Measurements from ENCODE around the gene GIGYF2.
A peak's percentile ranks its signal among the peaks of the same experiment; 100 is the strongest.

The GIGYF2 gene

DNA sequence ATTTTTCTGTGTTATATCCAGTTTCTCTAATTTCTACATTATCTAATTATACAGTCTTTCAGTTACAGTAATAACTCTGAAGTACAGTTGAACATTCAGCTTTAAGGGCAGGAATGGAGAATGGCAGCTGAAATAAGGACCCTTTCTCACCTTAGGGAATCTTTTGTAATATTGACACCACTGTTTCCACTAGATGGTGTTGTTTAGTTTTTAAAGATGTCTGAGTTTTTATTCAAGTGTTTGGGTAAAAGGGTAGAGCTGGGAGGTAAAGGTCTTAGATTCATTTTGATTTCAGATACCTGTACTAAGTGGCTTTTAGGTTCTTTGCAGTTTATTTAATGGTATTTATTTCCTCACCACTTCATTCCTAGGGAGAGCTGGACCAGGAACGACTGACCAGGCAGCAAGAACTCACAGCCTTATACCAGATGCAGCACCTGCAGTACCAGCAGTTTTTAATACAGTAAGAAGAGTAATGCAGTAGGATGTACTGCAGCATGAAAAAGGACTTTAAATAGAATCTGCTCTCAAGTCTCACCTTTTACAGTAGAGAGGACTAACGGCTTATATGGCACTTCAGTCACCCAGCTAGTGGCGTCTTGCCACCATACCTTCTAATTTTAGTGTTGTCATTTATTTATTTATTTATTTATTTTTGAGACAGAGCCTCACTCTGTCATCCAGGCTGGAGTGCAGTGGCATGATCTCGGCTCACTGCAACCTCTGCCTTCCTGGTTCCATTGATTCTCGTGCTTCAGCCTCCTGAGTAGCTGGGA is 112.4 kb downstream of the GIGYF2 start:
- Histone ChIP-seq H4K20me1 (ENCODE audit: insufficient read depth, low read length) (no peaks in the 10 kb centered on the region; the same call in 1 of the 2 replicates), H3K4me1 (ENCODE audit: insufficient read depth, low read length) (no peaks in the 10 kb centered on the region), H3K9me3 (ENCODE audit: insufficient read depth, low read length, severe bottlenecking) (no peaks in the 10 kb centered on the region), H3K27me3 (ENCODE audit: insufficient read depth, low read length, poor library complexity) (no peaks in the 10 kb centered on the region), H3K36me3 (ENCODE audit: insufficient read depth, low read length) (peaks cover 88% of the 10 kb centered on the region), H3K9ac (ENCODE audit: low read depth, low read length) (no peak overlapping the region), H3K27ac (ENCODE audit: low read length) (no peak overlapping the region), H3K4me3 (ENCODE audit: low read depth in 1 of 2, low read length in 2 of 2) (no peak overlapping the region), H2AFZ (ENCODE audit: low read depth, low read length) (no peak overlapping the region), H3K79me2 (ENCODE audit: insufficient read depth, low read length) (no peaks in the 10 kb centered on the region; the same call in 1 of the 2 replicates), H3K4me2 (ENCODE audit: insufficient read depth, low read length) (no peak overlapping the region)
- DNase-seq: no peak
- no peak for TF ChIP-seq EZH2 (IDR thresholded peaks at IDR 0.05; ENCODE audit: borderline replicate concordance, low read depth, low read length, severe bottlenecking)
- TF ChIP-seq, protein P1, sequence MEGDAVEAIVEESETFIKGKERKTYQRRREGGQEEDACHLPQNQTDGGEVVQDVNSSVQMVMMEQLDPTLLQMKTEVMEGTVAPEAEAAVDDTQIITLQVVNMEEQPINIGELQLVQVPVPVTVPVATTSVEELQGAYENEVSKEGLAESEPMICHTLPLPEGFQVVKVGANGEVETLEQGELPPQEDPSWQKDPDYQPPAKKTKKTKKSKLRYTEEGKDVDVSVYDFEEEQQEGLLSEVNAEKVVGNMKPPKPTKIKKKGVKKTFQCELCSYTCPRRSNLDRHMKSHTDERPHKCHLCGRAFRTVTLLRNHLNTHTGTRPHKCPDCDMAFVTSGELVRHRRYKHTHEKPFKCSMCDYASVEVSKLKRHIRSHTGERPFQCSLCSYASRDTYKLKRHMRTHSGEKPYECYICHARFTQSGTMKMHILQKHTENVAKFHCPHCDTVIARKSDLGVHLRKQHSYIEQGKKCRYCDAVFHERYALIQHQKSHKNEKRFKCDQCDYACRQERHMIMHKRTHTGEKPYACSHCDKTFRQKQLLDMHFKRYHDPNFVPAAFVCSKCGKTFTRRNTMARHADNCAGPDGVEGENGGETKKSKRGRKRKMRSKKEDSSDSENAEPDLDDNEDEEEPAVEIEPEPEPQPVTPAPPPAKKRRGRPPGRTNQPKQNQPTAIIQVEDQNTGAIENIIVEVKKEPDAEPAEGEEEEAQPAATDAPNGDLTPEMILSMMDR (IDR thresholded peaks at IDR 0.05; ENCODE audit: borderline replicate concordance, extremely low read depth, low read length, poor library complexity, severe bottlenecking): peak; percentile 22
- no peak for ATAC-seq (ENCODE audit: insufficient read depth, low read depth)

- Histone ChIP-seq H3K9ac (ENCODE audit: low read depth, low read length) (no peak overlapping the region), H2AFZ (ENCODE audit: low read depth, low read length) (no peak overlapping the region), H3K4me3 (ENCODE audit: low read depth in 1 of 2, low read length in 2 of 2) (no peak overlapping the region), H3K4me2 (ENCODE audit: insufficient read depth, low read length) (no peak overlapping the region), H3K27me3 (ENCODE audit: insufficient read depth, low read length, poor library complexity) (no peaks in the 10 kb centered on the region), H3K27ac (ENCODE audit: low read length) (no peak overlapping the region), H3K79me2 (ENCODE audit: insufficient read depth, low read length) (no peaks in the 10 kb centered on the region), H3K9me3 (ENCODE audit: insufficient read depth, low read length, severe bottlenecking) (no peaks in the 10 kb centered on the region), H3K36me3 (ENCODE audit: insufficient read depth, low read length) (peaks cover 93% of the 10 kb centered on the region), H4K20me1 (ENCODE audit: insufficient read depth, low read length) (no peaks in the 10 kb centered on the region; the same call in 1 of the 2 replicates), H3K4me1 (ENCODE audit: insufficient read depth, low read length) (no peaks in the 10 kb centered on the region)
- no peak for TF ChIP-seq EZH2 (IDR thresholded peaks at IDR 0.05; ENCODE audit: borderline replicate concordance, low read depth, low read length, severe bottlenecking)
- TF ChIP-seq, protein P1 (IDR thresholded peaks at IDR 0.05; ENCODE audit: borderline replicate concordance, extremely low read depth, low read length, poor library complexity, severe bottlenecking): no peak
- ATAC-seq (ENCODE audit: insufficient read depth, low read depth) (no peak), DNase-seq (no peak)
Measured at GRCh38 chr2:232810444-232810843, 113.3 kb downstream of the GIGYF2 start.

DNA sequence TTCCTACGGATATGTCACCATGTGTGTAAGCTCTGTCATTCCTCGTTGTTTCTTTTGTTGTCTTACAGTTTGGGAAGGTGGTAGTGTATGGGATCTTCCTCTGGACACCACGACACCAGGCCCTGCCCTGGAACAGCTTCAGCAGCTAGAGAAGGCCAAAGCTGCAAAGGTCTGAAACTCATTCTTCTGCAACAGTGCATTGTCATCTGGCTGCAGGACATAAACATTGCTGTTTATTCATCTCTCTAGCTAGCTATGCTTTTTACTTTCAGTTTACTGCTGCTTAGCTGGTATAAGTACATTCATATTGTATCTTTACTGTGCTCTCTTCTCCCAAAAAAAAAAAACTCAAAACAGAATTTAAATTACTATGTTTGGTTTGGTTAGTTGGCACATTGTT is 118.4 kb downstream of the GIGYF2 start:
- Histone ChIP-seq H3K27ac (ENCODE audit: low read length) (no peak overlapping the region), H3K4me2 (ENCODE audit: insufficient read depth, low read length) (no peak overlapping the region), H3K27me3 (ENCODE audit: insufficient read depth, low read length, poor library complexity) (no peaks in the 10 kb centered on the region), H3K79me2 (ENCODE audit: insufficient read depth, low read length) (no peaks in the 10 kb centered on the region), H4K20me1 (ENCODE audit: insufficient read depth, low read length) (no peaks in the 10 kb centered on the region; the same call in 1 of the 2 replicates), H3K36me3 (ENCODE audit: insufficient read depth, low read length) (peaks cover 93% of the 10 kb centered on the region), H3K9me3 (ENCODE audit: insufficient read depth, low read length, severe bottlenecking) (no peaks in the 10 kb centered on the region), H3K4me1 (ENCODE audit: insufficient read depth, low read length) (no peaks in the 10 kb centered on the region), H2AFZ (ENCODE audit: low read depth, low read length) (no peak overlapping the region), H3K9ac (ENCODE audit: low read depth, low read length) (no peak overlapping the region), H3K4me3 (ENCODE audit: low read depth in 1 of 2, low read length in 2 of 2) (no peak overlapping the region)
- DNase-seq (no peak), ATAC-seq (ENCODE audit: insufficient read depth, low read depth) (no peak)
- TF ChIP-seq, protein P1 (IDR thresholded peaks at IDR 0.05; ENCODE audit: borderline replicate concordance, extremely low read depth, low read length, poor library complexity, severe bottlenecking): no peak
- TF ChIP-seq EZH2 (IDR thresholded peaks at IDR 0.05; ENCODE audit: borderline replicate concordance, low read depth, low read length, severe bottlenecking): no peak
